Epithelial cell of alveolus of lung (primary cell): Measurements from ENCODE around the gene CD244. TPM values are rescaled to one million over a fixed set of nuclear protein-coding genes. Genes with fewer than 3 reads are reported as not detected.

Source experiments
- total RNA-seq: library from RNA; depleted of rRNA; stranded (reverse); fragments of >200 nt; gene quantifications from 2 replicates; pipeline ENCODE4 v1.2.1, GENCODE V29; 2015

The CD244 gene
- not detected in 2 replicates for total RNA-seq

GRCh38 chr1:160862203-160863060 is at the start of gene CD244:
Gene CD244, minus strand, starts transcription at chr1:160862887. Its CDS starts 210 bp downstream, at chr1:160862677.

DNA sequence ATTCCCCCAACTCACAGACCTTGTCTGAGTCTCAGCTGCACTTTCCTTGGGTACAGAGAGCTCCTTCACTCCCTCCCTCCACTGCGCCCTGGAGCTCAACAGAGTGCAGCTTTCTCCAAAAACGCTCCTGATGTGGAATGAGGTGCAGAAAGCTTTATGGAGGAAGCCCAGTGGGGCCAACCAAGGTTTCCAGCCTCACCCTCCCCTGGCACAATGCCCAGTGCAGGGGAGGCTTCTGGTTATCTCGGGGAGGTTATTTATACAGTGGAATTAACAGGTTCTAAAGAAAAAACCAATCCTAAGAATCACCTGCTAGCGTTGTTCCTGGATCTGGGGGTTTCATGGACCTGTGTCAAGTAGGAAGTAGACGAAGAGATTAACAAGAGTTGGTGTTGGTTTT is 22.4 kb upstream of the CD244 start, which contains the start of gene ITLN1:
Gene ITLN1 (minus strand): TSS at position 139 of the 400 bp plus-strand sequence. CDS start 303 bp downstream, outside the sequence.

GRCh38 chr1:160795951-160796383 is 66.7 kb downstream of the CD244 start, which contains the start of gene LY9:
Gene LY9, plus strand, starts transcription at chr1:160796174. Its CDS starts 14 bp downstream, at chr1:160796188.

Other genes starting within 250 kb of the CD244 start
- not detected in 2 replicates for gene SLAMF1, start 215.8 kb downstream of the CD244 start, total RNA-seq
- gene CD48, start 151.1 kb downstream of the CD244 start, total RNA-seq = not detected in 2 replicates
- 0.78 and 2.7 TPM in 2 replicates for gene SLAMF7, start 123.6 kb downstream of the CD244 start, total RNA-seq
- gene LY9, start 66.7 kb downstream of the CD244 start, total RNA-seq = not detected in 2 replicates
- not detected in 2 replicates for gene ITLN1, start 22.3 kb upstream of the CD244 start, total RNA-seq
- not detected in 2 replicates for gene ITLN2, start 91.9 kb upstream of the CD244 start, total RNA-seq
- gene F11R, start 158.3 kb upstream of the CD244 start, total RNA-seq = 7.0 and 19.7 TPM in 2 replicates
- 14.4 and 14.6 TPM in 2 replicates for gene TSTD1, start 176.1 kb upstream of the CD244 start, total RNA-seq
- 26.8 and 27.8 TPM in 2 replicates for gene USF1, start 183.1 kb upstream of the CD244 start, total RNA-seq
- not detected in 2 replicates for gene ARHGAP30, start 207.0 kb upstream of the CD244 start, total RNA-seq
- 0.65 and 0.72 TPM in 2 replicates for gene NECTIN4, start 226.7 kb upstream of the CD244 start, total RNA-seq
- 0.96 and 1.0 TPM in 2 replicates for gene KLHDC9, start 235.5 kb upstream of the CD244 start, total RNA-seq